ENCODE results near the gene NFX1.

GRCh38 chr9:33246269-33246860 is 44.0 kb upstream of the NFX1 start:
- no peak for TF ChIP-seq POLR2AphosphoS5 (IDR thresholded peaks at IDR 0.05; ENCODE audit: low read depth, low read length)
- no peak for TF ChIP-seq POLR2A (IDR thresholded peaks at IDR 0.05; ENCODE audit: low read depth, low read length)
- no peak for TF ChIP-seq TAF1 (IDR thresholded peaks at IDR 0.05; ENCODE audit: borderline replicate concordance, low read depth, low read length)
